HCT116 (cell line): ENCODE results near the gene ZNF737. TPM values are rescaled to one million over a fixed set of nuclear protein-coding genes. Genes with fewer than 3 reads are reported as not detected.
A peak's percentile ranks its signal among the peaks of the same experiment; 100 is the strongest.
"Not testable (repeated sequence)": the region's sequence is repeated elsewhere in the genome, so short reads cannot be mapped to it uniquely, and the experiment has no call there.

Source experiments
- ATAC-seq: fragments of 200-7000 bp; cut with Tn5 transposase; 2 replicates; pipeline ENCODE4 v1.9.1; 2020; ENCODE audit warnings: mild to moderate bottlenecking, moderate library complexity
- BruUV-seq: library from RNA; stranded (reverse); fragments of 400-500 nt; replicated peaks from 2 replicates; lab custom pipeline; 2021; lab: Mats Ljungman, UMichigan
- CTCF ChIA-PET: fragments of 300-600 bp; sonication (Branson Sonifier 250); formaldehyde crosslinking; loops from one replicate; lab custom pipeline; 2021; ENCODE audit warnings: antibody characterized with exemption; lab: Charles Lee
- POLR2A ChIA-PET: fragments of 300-600, 350-600 bp; sonication (Branson Sonifier 250); formaldehyde crosslinking; loops from one replicate; lab custom pipeline; 2021; ENCODE audit warnings: antibody characterized with exemption; lab: Charles Lee
- RAD21 ChIA-PET, 2 experiments: fragments of 300-600 bp; sonication (Branson Sonifier 250); formaldehyde crosslinking; loops; one replicate each; lab custom pipeline; 2023; ENCODE audit warnings: low total read pairs in 2 of 2; ENCODE audit not compliant: uncharacterized antibody in 2 of 2, unreplicated experiment in 2 of 2, low non-redundant PET in 1 of 2; lab: Charles Lee
- DNase-seq: peaks from one replicate; pipeline ENCODE4 v3.0.0-alpha.2; 2010; ENCODE audit warnings: low read depth, low spot score
- H2AFZ ChIP-seq: fragments of 200-600 bp; shearing (Covaris generic), sonication (generic); 2 replicates; pipeline ENCODE4 v1.6.1; 2017; ENCODE audit warnings: low read depth, mixed run types, mixed read lengths, antibody characterized with exemption, low read length; ENCODE audit not compliant: poor library complexity, severe bottlenecking
- H3K27ac ChIP-seq: 2 replicates; pipeline ENCODE4 v1.5.1; 2012; ENCODE audit warnings: low read depth, low read length
- H3K27me3 ChIP-seq: fragments of 200-600 bp; sonication (generic); 2 replicates; pipeline ENCODE4 v1.6.1; 2016; ENCODE audit warnings: mixed run types, low read length, mixed read lengths; ENCODE audit not compliant: insufficient read depth
- H3K36me3 ChIP-seq, 2 experiments: fragments of 200-500 bp in 1 of 2; fragments of 200-600 bp in 1 of 2; sonication (Bioruptor generic) in 1 of 2; sonication (generic) in 1 of 2; 2 replicates each; pipeline versions ENCODE4 v1.5.1 to v1.6.1; 2014 to 2016; ENCODE audit warnings: low read length in 2 of 2, inconsistent platforms in 1 of 2, mixed read lengths in 1 of 2, mixed run types in 1 of 2; ENCODE audit not compliant: insufficient read depth in 2 of 2, control insufficient read depth in 1 of 2
- H3K4me1 ChIP-seq, 2 experiments: fragments of 200-600 bp in 1 of 2; sonication (generic) in 1 of 2; 2 replicates each; pipeline versions ENCODE4 v1.5.1 to v1.6.1; 2012 to 2017; ENCODE audit warnings: low read length in 2 of 2, inconsistent platforms in 1 of 2, mild to moderate bottlenecking in 1 of 2, mixed read lengths in 1 of 2, mixed run types in 1 of 2, moderate library complexity in 1 of 2; ENCODE audit not compliant: insufficient read depth in 2 of 2, control insufficient read depth in 1 of 2
- H3K4me2 ChIP-seq: fragments of 200-600 bp; sonication (generic); 2 replicates; pipeline ENCODE4 v1.6.1; 2017; ENCODE audit warnings: mixed run types, low read length, mixed read lengths
- H3K4me3 ChIP-seq, 2 experiments: fragments of 200-600 bp in 1 of 2; sonication (generic) in 1 of 2; replicated peaks in 1 of 2; 2 replicates each; pipeline ENCODE4 v1.5.1; 2011 to 2016; ENCODE audit warnings: low read length in 2 of 2, control low read depth in 1 of 2, low read depth in 1 of 2, mild to moderate bottlenecking in 1 of 2, mixed read lengths in 1 of 2, mixed run types in 1 of 2
- H3K79me2 ChIP-seq: fragments of 200-600 bp; sonication (generic); 2 replicates; pipeline ENCODE4 v1.6.1; 2017; ENCODE audit warnings: mild to moderate bottlenecking, mixed run types, low read length, moderate library complexity, mixed read lengths; ENCODE audit not compliant: insufficient read depth
- H3K9ac ChIP-seq: fragments of 200-600 bp; sonication (generic); 2 replicates; pipeline ENCODE4 v1.6.1; 2016; ENCODE audit warnings: low read length, mixed read lengths
- H3K9me2 ChIP-seq: fragments of 200-600 bp; sonication (generic), shearing (Covaris generic); 2 replicates; pipeline ENCODE4 v1.6.1; 2017; ENCODE audit warnings: mixed run types, mild to moderate bottlenecking, moderate library complexity; ENCODE audit not compliant: insufficient read depth
- H3K9me3 ChIP-seq, 2 experiments: fragments of 200-500 bp in 1 of 2; fragments of 200-600 bp in 1 of 2; sonication (Bioruptor generic) in 1 of 2; sonication (generic) in 1 of 2; 2 replicates each; pipeline ENCODE4 v1.6.1; 2014 to 2017; ENCODE audit warnings: low read length in 2 of 2, mixed read lengths in 2 of 2, inconsistent platforms in 1 of 2, low read depth in 1 of 2, mild to moderate bottlenecking in 1 of 2, mixed run types in 1 of 2, moderate library complexity in 1 of 2; ENCODE audit not compliant: control insufficient read depth in 1 of 2, insufficient read depth in 1 of 2
- H4K20me1 ChIP-seq: fragments of 200-600 bp; sonication (generic), shearing (Covaris generic); 2 replicates; pipeline ENCODE4 v1.6.1; 2017; ENCODE audit warnings: mixed run types, mild to moderate bottlenecking, moderate library complexity; ENCODE audit not compliant: insufficient read depth
- ZNF274 ChIP-seq: fragments of 200-500 bp; sonication (Bioruptor generic); IDR thresholded peaks from 2 replicates; pipeline ENCODE4 v1.6.1; 2014; ENCODE audit warnings: mild to moderate bottlenecking, low read depth, low read length, inconsistent platforms
- intact Hi-C: fragments of 100-400 bp; cut with micrococcal nuclease; formaldehyde crosslinking; loops from 2 replicates; pipeline ENCODE4 v1.10.0; 2022
- total RNA-seq: library from RNA; stranded (reverse); gene quantifications from one replicate; pipeline ENCODE4 v1.2.1, GENCODE V29; 2021; ENCODE audit not compliant: unreplicated experiment

The ZNF737 gene
- total RNA-seq, 1 experiment from 2014 or later, result not detected

GRCh38 chr19:20544667-20545333, 20.8 kb downstream of the ZNF737 start:
- H4K20me1 ChIP-seq, POLR2A ChIA-PET, H3K9me3 ChIP-seq, H3K79me2 ChIP-seq, BruUV-seq, H3K27ac ChIP-seq, ATAC-seq, H3K9ac ChIP-seq, H2AFZ ChIP-seq, H3K27me3 ChIP-seq, intact Hi-C loops, DNase-seq, H3K4me1 ChIP-seq, H3K36me3 ChIP-seq, H3K4me2 ChIP-seq, RAD21 ChIA-PET, H3K9me2 ChIP-seq, CTCF ChIA-PET, H3K4me3 ChIP-seq: not testable (repeated sequence)
- TF ChIP-seq ZNF274, result peak; percentile 59

GRCh38 chr19:20530303-20530702, 35.3 kb downstream of the ZNF737 start:
- DNase-seq, intact Hi-C loops, H3K27ac ChIP-seq, CTCF ChIA-PET, H3K27me3 ChIP-seq, H3K79me2 ChIP-seq, H3K9me2 ChIP-seq, H3K36me3 ChIP-seq, H3K4me3 ChIP-seq, POLR2A ChIA-PET, H2AFZ ChIP-seq, H3K9ac ChIP-seq, ATAC-seq, H3K4me1 ChIP-seq, BruUV-seq, H3K4me2 ChIP-seq, H4K20me1 ChIP-seq, H3K9me3 ChIP-seq, RAD21 ChIA-PET: not testable (repeated sequence)
